WTC11 (cell line): ENCODE results near the gene ENTHD1. TPM values are rescaled to one million over a fixed set of nuclear protein-coding genes. Genes with fewer than 3 reads are reported as not detected.

Source experiments
- ATAC-seq: fragments of 200-7000 bp; cut with Tn5 transposase; 2 replicates; pipeline ENCODE4 v1.10.0; 2021; ENCODE audit warnings: mild to moderate bottlenecking, moderate library complexity
- CTCF ChIA-PET: fragments of 300-600 bp; sonication (Branson Sonifier 250); formaldehyde crosslinking; loops from one replicate; lab custom pipeline; 2021; ENCODE audit warnings: antibody characterized with exemption; lab: Charles Lee
- POLR2A ChIA-PET: fragments of 350-600 bp; sonication (Branson Sonifier 250); formaldehyde crosslinking; loops from one replicate; lab custom pipeline; 2021; ENCODE audit warnings: antibody characterized with exemption; lab: Charles Lee
- DNase-seq: peaks from one replicate; pipeline ENCODE4 v3.0.0; 2021; ENCODE audit warnings: low spot score
- H3K27ac Mint-ChIP-seq: 2 replicates; pipeline ENCODE4 v1.8.0; 2021; ENCODE audit warnings: mixed read lengths
- H3K27me3 Mint-ChIP-seq: 2 replicates; pipeline ENCODE4 v1.8.0; 2021; ENCODE audit warnings: low read depth, mild to moderate bottlenecking, moderate library complexity, mixed read lengths
- H3K36me3 Mint-ChIP-seq: 2 replicates; pipeline ENCODE4 v1.8.0; 2021; ENCODE audit warnings: mixed read lengths
- H3K4me1 Mint-ChIP-seq: 2 replicates; pipeline ENCODE4 v1.8.0; 2022; ENCODE audit warnings: mixed read lengths
- H3K4me3 Mint-ChIP-seq: 2 replicates; pipeline ENCODE4 v1.8.0; 2021; ENCODE audit warnings: mild to moderate bottlenecking, moderate library complexity, mixed read lengths
- H3K9me3 Mint-ChIP-seq: 2 replicates; pipeline ENCODE4 v1.8.0; 2021; ENCODE audit warnings: mixed read lengths
- AFF4 ChIP-seq: sonication (generic); formaldehyde crosslinking; IDR thresholded peaks from 2 replicates; pipeline ENCODE4 v1.8.1; 2023; ENCODE audit warnings: mild to moderate bottlenecking, missing genetic modification reagents, borderline replicate concordance
- ARID4B ChIP-seq: sonication (generic); formaldehyde crosslinking; IDR thresholded peaks from 2 replicates; pipeline ENCODE4 v1.8.0; 2023; ENCODE audit warnings: missing genetic modification reagents, mild to moderate bottlenecking, borderline replicate concordance
- ATF3 ChIP-seq: sonication (generic); formaldehyde crosslinking; conservative IDR thresholded peaks from 2 replicates; pipeline ENCODE4 v1.8.1; 2022; ENCODE audit warnings: mild to moderate bottlenecking, missing genetic modification reagents
- CBFB ChIP-seq: sonication (generic); formaldehyde crosslinking; IDR thresholded peaks from 2 replicates; pipeline ENCODE4 v1.8.1; 2022; ENCODE audit warnings: mild to moderate bottlenecking, low read depth, missing genetic modification reagents
- CDX4 ChIP-seq: fragments of 250-450 bp; sonication (Bioruptor Pico); IDR thresholded peaks from 2 replicates; pipeline ENCODE4 v1.9.0; 2021; ENCODE audit warnings: moderate library complexity, mild to moderate bottlenecking, inconsistent platforms, borderline replicate concordance
- FOXJ3 ChIP-seq: sonication (generic); formaldehyde crosslinking; IDR thresholded peaks from 2 replicates; pipeline ENCODE4 v1.9.0; 2021; ENCODE audit warnings: missing genetic modification reagents, mild to moderate bottlenecking, borderline replicate concordance
- GTF2I ChIP-seq: fragments of 250-450 bp; sonication (Bioruptor Pico); conservative IDR thresholded peaks from 2 replicates; pipeline ENCODE4 v1.4.0; 2021; ENCODE audit warnings: mild to moderate bottlenecking
- HMGA2 ChIP-seq: fragments of 250-450 bp; sonication (Bioruptor Pico); IDR thresholded peaks from 2 replicates; pipeline ENCODE4 v1.4.0; 2021; ENCODE audit warnings: mild to moderate bottlenecking, moderate library complexity
- MXD4 ChIP-seq: fragments of 250-450 bp; sonication (Bioruptor Pico); IDR thresholded peaks from 2 replicates; pipeline ENCODE4 v1.8.0; 2021; ENCODE audit warnings: mild to moderate bottlenecking, moderate library complexity, borderline replicate concordance
- NFATC4 ChIP-seq: fragments of 250-450 bp; sonication (Bioruptor Pico); IDR thresholded peaks from 2 replicates; pipeline ENCODE4 v1.9.0; 2021; ENCODE audit warnings: mild to moderate bottlenecking
- NR1H2 ChIP-seq: sonication (generic); formaldehyde crosslinking; IDR thresholded peaks from 2 replicates; pipeline ENCODE4 v1.9.0; 2021; ENCODE audit warnings: mild to moderate bottlenecking, moderate library complexity, missing genetic modification reagents
- PREB ChIP-seq: sonication (generic); formaldehyde crosslinking; IDR thresholded peaks from 2 replicates; pipeline ENCODE4 v1.8.1; 2022; ENCODE audit warnings: mild to moderate bottlenecking, missing genetic modification reagents, moderate library complexity, borderline replicate concordance
- PRRX2 ChIP-seq: fragments of 250-450 bp; sonication (Bioruptor Pico); IDR thresholded peaks from 2 replicates; pipeline ENCODE4 v1.8.0; 2021; ENCODE audit warnings: mild to moderate bottlenecking
- SOX15 ChIP-seq: fragments of 250-450 bp; sonication (Bioruptor Pico); IDR thresholded peaks from 2 replicates; pipeline ENCODE4 v1.9.0; 2021; ENCODE audit warnings: mild to moderate bottlenecking
- SP1 ChIP-seq: sonication (generic); formaldehyde crosslinking; conservative IDR thresholded peaks from 2 replicates; pipeline ENCODE4 v1.8.1; 2022; ENCODE audit warnings: missing genetic modification reagents
- TEAD1 ChIP-seq: sonication (generic); formaldehyde crosslinking; IDR thresholded peaks from 2 replicates; pipeline ENCODE4 v1.8.0; 2022; ENCODE audit warnings: mild to moderate bottlenecking, missing genetic modification reagents
- ZBTB43 ChIP-seq: sonication (generic); formaldehyde crosslinking; IDR thresholded peaks from 2 replicates; pipeline ENCODE4 v1.8.1; 2023; ENCODE audit warnings: mild to moderate bottlenecking, missing genetic modification reagents
- ZNF232 ChIP-seq: sonication (generic); formaldehyde crosslinking; IDR thresholded peaks from 2 replicates; pipeline ENCODE4 v1.8.0; 2022; ENCODE audit warnings: mild to moderate bottlenecking, missing genetic modification reagents
- ZNF263 ChIP-seq: sonication (generic); formaldehyde crosslinking; IDR thresholded peaks from 2 replicates; pipeline ENCODE4 v1.8.1; 2022; ENCODE audit warnings: low read depth, mild to moderate bottlenecking, moderate library complexity, missing genetic modification reagents
- total RNA-seq: library from RNA; stranded (reverse); gene quantifications from 3 replicates; pipeline ENCODE4 v1.2.3, GENCODE V29; 2021

The ENTHD1 gene
- total RNA-seq, 1 experiment from 2014 or later = not detected

- H3K4me3 Mint-ChIP-seq = no peak overlapping the region
- TF ChIP-seq MXD4 (CRISPR knock-in tag) = no peak
- TF ChIP-seq ZNF232 = no peak
- no peak for TF ChIP-seq ARID4B (CRISPR knock-in tag)
- no peak for TF ChIP-seq ZNF263 (CRISPR knock-in tag)
- no peak for TF ChIP-seq PREB (CRISPR knock-in tag)
- no peak for TF ChIP-seq ATF3 (CRISPR knock-in tag)
- TF ChIP-seq GTF2I (CRISPR knock-in tag) = no peak
- no peak for TF ChIP-seq NR1H2 (CRISPR knock-in tag)
- TF ChIP-seq FOXJ3 (CRISPR knock-in tag) = no peak
- TF ChIP-seq AFF4 (CRISPR knock-in tag) = no peak
- TF ChIP-seq SOX15 = no peak
- H3K27me3 Mint-ChIP-seq = no peaks in the 10 kb centered on the region; the same call in 1 of the 2 replicates
- H3K27ac Mint-ChIP-seq = no peak overlapping the region
- DNase-seq (no peak), ATAC-seq (no peak)
- no peaks in the 10 kb centered on the region for H3K36me3 Mint-ChIP-seq
- ChIA-PET CTCF (interaction anchor here (0.7 to 1.3 kb wide), 2 partner anchors 18 to 319 kb away, joined by 3 to 7 read pairs; no protein-coding TSS in a partner anchor), POLR2A (interaction anchor here (0.7 kb wide), 1 partner anchor 151 kb away, joined by 6 read pairs; no protein-coding TSS in a partner anchor)
- H3K9me3 Mint-ChIP-seq = no peaks in the 10 kb centered on the region
- peaks cover 10% of the 10 kb centered on the region for H3K4me1 Mint-ChIP-seq
Observed at GRCh38 chr22:39705386-39705785, 188.2 kb downstream of the ENTHD1 start.

GRCh38 chr22:39703928-39704639 lies 189.5 kb downstream of the ENTHD1 start:
- Mint-ChIP-seq H3K36me3 (no peaks in the 10 kb centered on the region), H3K4me3 (no peak overlapping the region)
- no peak for DNase-seq
- CTCF ChIA-PET = interaction anchor here (0.7 to 1.3 kb wide), 2 partner anchors 320 to 332 kb away, joined by 3 to 7 read pairs; no protein-coding TSS in a partner anchor
- no peak for TF ChIP-seq SP1 (CRISPR knock-in tag)
- no peak for TF ChIP-seq CBFB
- no peak for TF ChIP-seq PRRX2 (CRISPR knock-in tag)
- no peak for TF ChIP-seq ZBTB43 (CRISPR knock-in tag)
- no peak for TF ChIP-seq HMGA2 (CRISPR knock-in tag)
- TF ChIP-seq PREB (CRISPR knock-in tag) = no peak
- no peak for TF ChIP-seq CDX4 (CRISPR knock-in tag)
- TF ChIP-seq GTF2I (CRISPR knock-in tag) = no peak
- TF ChIP-seq NFATC4 = no peak
- no peak for TF ChIP-seq TEAD1 (CRISPR knock-in tag)
- TF ChIP-seq, all 79 proteins: peak for 0
- Mint-ChIP-seq H3K27ac (no peak overlapping the region), H3K4me1 (peaks cover 10% of the 10 kb centered on the region), H3K27me3 (no peaks in the 10 kb centered on the region; the same call in 1 of the 2 replicates), H3K9me3 (no peaks in the 10 kb centered on the region)
- no peak for ATAC-seq
- POLR2A ChIA-PET = no interaction called here
